HCT116 (cell line): ENCODE results near the gene COX11. TPM values are rescaled to one million over a fixed set of nuclear protein-coding genes. Genes with fewer than 3 reads are reported as not detected.

ENCODE experiments used
- ATAC-seq: fragments of 200-7000 bp; cut with Tn5 transposase; 2 replicates; pipeline ENCODE4 v1.9.1; 2020; ENCODE audit warnings: mild to moderate bottlenecking, moderate library complexity
- BruUV-seq: library from RNA; stranded (reverse); fragments of 400-500 nt; replicated peaks from 2 replicates; lab custom pipeline; 2021; lab: Mats Ljungman, UMichigan
- CTCF ChIA-PET: fragments of 300-600 bp; sonication (Branson Sonifier 250); formaldehyde crosslinking; loops from one replicate; lab custom pipeline; 2021; ENCODE audit warnings: antibody characterized with exemption; lab: Charles Lee
- POLR2A ChIA-PET: fragments of 300-600, 350-600 bp; sonication (Branson Sonifier 250); formaldehyde crosslinking; loops from one replicate; lab custom pipeline; 2021; ENCODE audit warnings: antibody characterized with exemption; lab: Charles Lee
- RAD21 ChIA-PET, 2 experiments: fragments of 300-600 bp; sonication (Branson Sonifier 250); formaldehyde crosslinking; loops; one replicate each; lab custom pipeline; 2023; ENCODE audit warnings: low total read pairs in 2 of 2; ENCODE audit not compliant: uncharacterized antibody in 2 of 2, unreplicated experiment in 2 of 2, low non-redundant PET in 1 of 2; lab: Charles Lee
- DNase-seq: peaks from one replicate; pipeline ENCODE4 v3.0.0-alpha.2; 2010; ENCODE audit warnings: low read depth, low spot score
- H2AFZ ChIP-seq: fragments of 200-600 bp; shearing (Covaris generic), sonication (generic); 2 replicates; pipeline ENCODE4 v1.6.1; 2017; ENCODE audit warnings: low read depth, mixed run types, mixed read lengths, antibody characterized with exemption, low read length; ENCODE audit not compliant: poor library complexity, severe bottlenecking
- H3K27ac ChIP-seq: 2 replicates; pipeline ENCODE4 v1.5.1; 2012; ENCODE audit warnings: low read depth, low read length
- H3K27me3 ChIP-seq: fragments of 200-600 bp; sonication (generic); 2 replicates; pipeline ENCODE4 v1.6.1; 2016; ENCODE audit warnings: mixed run types, low read length, mixed read lengths; ENCODE audit not compliant: insufficient read depth
- H3K36me3 ChIP-seq, 2 experiments: fragments of 200-500 bp in 1 of 2; fragments of 200-600 bp in 1 of 2; sonication (Bioruptor generic) in 1 of 2; sonication (generic) in 1 of 2; 2 replicates each; pipeline versions ENCODE4 v1.5.1 to v1.6.1; 2014 to 2016; ENCODE audit warnings: low read length in 2 of 2, inconsistent platforms in 1 of 2, mixed read lengths in 1 of 2, mixed run types in 1 of 2; ENCODE audit not compliant: insufficient read depth in 2 of 2, control insufficient read depth in 1 of 2
- H3K4me1 ChIP-seq, 2 experiments: fragments of 200-600 bp in 1 of 2; sonication (generic) in 1 of 2; 2 replicates each; pipeline versions ENCODE4 v1.5.1 to v1.6.1; 2012 to 2017; ENCODE audit warnings: low read length in 2 of 2, inconsistent platforms in 1 of 2, mild to moderate bottlenecking in 1 of 2, mixed read lengths in 1 of 2, mixed run types in 1 of 2, moderate library complexity in 1 of 2; ENCODE audit not compliant: insufficient read depth in 2 of 2, control insufficient read depth in 1 of 2
- H3K4me2 ChIP-seq: fragments of 200-600 bp; sonication (generic); 2 replicates; pipeline ENCODE4 v1.6.1; 2017; ENCODE audit warnings: mixed run types, low read length, mixed read lengths
- H3K4me3 ChIP-seq, 2 experiments: fragments of 200-600 bp in 1 of 2; sonication (generic) in 1 of 2; replicated peaks in 1 of 2; 2 replicates each; pipeline ENCODE4 v1.5.1; 2011 to 2016; ENCODE audit warnings: low read length in 2 of 2, control low read depth in 1 of 2, low read depth in 1 of 2, mild to moderate bottlenecking in 1 of 2, mixed read lengths in 1 of 2, mixed run types in 1 of 2
- H3K79me2 ChIP-seq: fragments of 200-600 bp; sonication (generic); 2 replicates; pipeline ENCODE4 v1.6.1; 2017; ENCODE audit warnings: mild to moderate bottlenecking, mixed run types, low read length, moderate library complexity, mixed read lengths; ENCODE audit not compliant: insufficient read depth
- H3K9ac ChIP-seq: fragments of 200-600 bp; sonication (generic); 2 replicates; pipeline ENCODE4 v1.6.1; 2016; ENCODE audit warnings: low read length, mixed read lengths
- H3K9me2 ChIP-seq: fragments of 200-600 bp; sonication (generic), shearing (Covaris generic); 2 replicates; pipeline ENCODE4 v1.6.1; 2017; ENCODE audit warnings: mixed run types, mild to moderate bottlenecking, moderate library complexity; ENCODE audit not compliant: insufficient read depth
- H3K9me3 ChIP-seq, 2 experiments: fragments of 200-500 bp in 1 of 2; fragments of 200-600 bp in 1 of 2; sonication (Bioruptor generic) in 1 of 2; sonication (generic) in 1 of 2; 2 replicates each; pipeline ENCODE4 v1.6.1; 2014 to 2017; ENCODE audit warnings: low read length in 2 of 2, mixed read lengths in 2 of 2, inconsistent platforms in 1 of 2, low read depth in 1 of 2, mild to moderate bottlenecking in 1 of 2, mixed run types in 1 of 2, moderate library complexity in 1 of 2; ENCODE audit not compliant: control insufficient read depth in 1 of 2, insufficient read depth in 1 of 2
- H4K20me1 ChIP-seq: fragments of 200-600 bp; sonication (generic), shearing (Covaris generic); 2 replicates; pipeline ENCODE4 v1.6.1; 2017; ENCODE audit warnings: mixed run types, mild to moderate bottlenecking, moderate library complexity; ENCODE audit not compliant: insufficient read depth
- CBX3 ChIP-seq: IDR thresholded peaks from 2 replicates; pipeline ENCODE4 v1.6.1; 2012; ENCODE audit warnings: low read depth
- CEBPB ChIP-seq: IDR thresholded peaks from 2 replicates; pipeline ENCODE4 v1.6.1; 2012; ENCODE audit warnings: low read depth
- EZH2phosphoT487 ChIP-seq: fragments of 200-600 bp; IDR thresholded peaks from 2 replicates; pipeline ENCODE4 v1.6.1; 2018; ENCODE audit warnings: antibody characterized with exemption, borderline replicate concordance
- FOSL1 ChIP-seq: IDR thresholded peaks from 2 replicates; pipeline ENCODE4 v1.6.1; 2012; ENCODE audit warnings: low read depth
- JUND ChIP-seq: IDR thresholded peaks from 2 replicates; pipeline ENCODE4 v1.6.1; 2012
- POLR2A ChIP-seq: IDR thresholded peaks from 2 replicates; pipeline ENCODE4 v1.7.0; 2011; ENCODE audit warnings: borderline replicate concordance; ENCODE audit not compliant: insufficient read depth, insufficient read length; ENCODE audit errors: extremely low read depth
- POLR2AphosphoS5 ChIP-seq: IDR thresholded peaks from 2 replicates; pipeline ENCODE4 v1.6.1; 2011; ENCODE audit warnings: mild to moderate bottlenecking, low read depth, low read length, moderate library complexity
- RAD21 ChIP-seq: IDR thresholded peaks from 2 replicates; pipeline ENCODE4 v1.6.1; 2012; ENCODE audit warnings: low read depth, mild to moderate bottlenecking
- SP1 ChIP-seq: IDR thresholded peaks from 2 replicates; pipeline ENCODE4 v1.6.1; 2012; ENCODE audit warnings: low read depth
- SRF ChIP-seq: IDR thresholded peaks from 2 replicates; pipeline ENCODE4 v1.6.1; 2012; ENCODE audit warnings: low read depth
- YY1 ChIP-seq: IDR thresholded peaks from 2 replicates; pipeline ENCODE4 v1.6.1; 2011; ENCODE audit warnings: low read length, low read depth, moderate library complexity, mild to moderate bottlenecking; ENCODE audit not compliant: insufficient replicate concordance; ENCODE audit errors: extremely low read depth
- ZFX ChIP-seq: fragments of 450-650 bp; IDR thresholded peaks from 2 replicates; pipeline ENCODE4 v1.6.1; 2017
- ZNF274 ChIP-seq: fragments of 200-500 bp; sonication (Bioruptor generic); IDR thresholded peaks from 2 replicates; pipeline ENCODE4 v1.6.1; 2014; ENCODE audit warnings: mild to moderate bottlenecking, low read depth, low read length, inconsistent platforms
- intact Hi-C: fragments of 100-400 bp; cut with micrococcal nuclease; formaldehyde crosslinking; loops from 2 replicates; pipeline ENCODE4 v1.10.0; 2022
- total RNA-seq: library from RNA; stranded (reverse); gene quantifications from one replicate; pipeline ENCODE4 v1.2.1, GENCODE V29; 2021; ENCODE audit not compliant: unreplicated experiment
- TF ChIP-seq, protein P1 (sequence below), 3 experiments: fragments of 200-600 bp in 1 of 3; sonication (generic) in 1 of 3; IDR thresholded peaks in 2 of 3; conservative IDR thresholded peaks in 1 of 3; 2 replicates each; pipeline ENCODE4 v1.5.1; 2012 to 2017; ENCODE audit warnings: low read depth in 2 of 3, low read length in 2 of 3, antibody characterized with exemption in 1 of 3, borderline replicate concordance in 1 of 3, control low read depth in 1 of 3, mild to moderate bottlenecking in 1 of 3, mixed read lengths in 1 of 3, mixed run types in 1 of 3, moderate library complexity in 1 of 3; ENCODE audit not compliant: insufficient read depth in 1 of 3
- TF ChIP-seq, protein P2 (sequence below): IDR thresholded peaks from 2 replicates; pipeline ENCODE4 v1.6.1; 2012
- TF ChIP-seq, protein P3 (sequence below): IDR thresholded peaks from 2 replicates; pipeline ENCODE4 v1.6.1; 2011; ENCODE audit warnings: mild to moderate bottlenecking, low read length, moderate library complexity; ENCODE audit not compliant: insufficient replicate concordance; ENCODE audit errors: extremely low read depth
- TF ChIP-seq, protein P4 (sequence below): IDR thresholded peaks from 2 replicates; pipeline ENCODE4 v1.6.1; 2012

Gene COX11
- total RNA-seq, 1 experiment from 2014 or later = 62.9 TPM

DNA sequence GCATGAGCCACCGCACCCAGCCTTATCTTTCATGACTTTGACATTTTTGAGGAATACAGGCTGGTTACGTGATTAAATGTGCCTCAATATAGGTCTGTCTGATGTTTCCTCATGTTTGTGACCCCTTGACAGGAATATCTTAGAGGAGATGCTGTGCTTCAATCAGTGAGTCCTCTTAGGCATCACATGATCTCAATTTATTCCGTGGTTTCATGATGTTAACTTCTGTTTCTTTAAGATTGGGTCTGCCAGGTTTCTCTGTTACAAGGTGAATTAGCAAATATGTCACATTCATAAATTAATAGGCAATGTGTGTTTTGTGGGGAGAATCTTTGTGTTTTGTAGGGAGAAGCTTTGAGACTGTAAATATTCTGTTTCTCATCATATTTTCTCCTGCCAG is 3.4 kb upstream of the COX11 start:
- no peak overlapping the region for H3K27ac ChIP-seq
- RAD21 ChIA-PET = no interaction called here
- no peak overlapping the region for H3K4me3 ChIP-seq
- POLR2A ChIA-PET = no interaction called here
- no peaks in the 10 kb centered on the region for H3K27me3 ChIP-seq
- H2AFZ ChIP-seq = no peak overlapping the region
- intact Hi-C loops = no loop called here
- no peaks in the 10 kb centered on the region for H3K9me2 ChIP-seq
- H3K9ac ChIP-seq = no peak overlapping the region
- TF ChIP-seq EZH2phosphoT487 (no peak), YY1 (no peak), RAD21 (no peak), POLR2AphosphoS5 (no peak), SRF (no peak), CEBPB (no peak), JUND (no peak), ZFX (no peak), CBX3 (no peak), FOSL1 (no peak), POLR2A (no peak), SP1 (no peak), ZNF274 (no peak)
- TF ChIP-seq, protein P1, sequence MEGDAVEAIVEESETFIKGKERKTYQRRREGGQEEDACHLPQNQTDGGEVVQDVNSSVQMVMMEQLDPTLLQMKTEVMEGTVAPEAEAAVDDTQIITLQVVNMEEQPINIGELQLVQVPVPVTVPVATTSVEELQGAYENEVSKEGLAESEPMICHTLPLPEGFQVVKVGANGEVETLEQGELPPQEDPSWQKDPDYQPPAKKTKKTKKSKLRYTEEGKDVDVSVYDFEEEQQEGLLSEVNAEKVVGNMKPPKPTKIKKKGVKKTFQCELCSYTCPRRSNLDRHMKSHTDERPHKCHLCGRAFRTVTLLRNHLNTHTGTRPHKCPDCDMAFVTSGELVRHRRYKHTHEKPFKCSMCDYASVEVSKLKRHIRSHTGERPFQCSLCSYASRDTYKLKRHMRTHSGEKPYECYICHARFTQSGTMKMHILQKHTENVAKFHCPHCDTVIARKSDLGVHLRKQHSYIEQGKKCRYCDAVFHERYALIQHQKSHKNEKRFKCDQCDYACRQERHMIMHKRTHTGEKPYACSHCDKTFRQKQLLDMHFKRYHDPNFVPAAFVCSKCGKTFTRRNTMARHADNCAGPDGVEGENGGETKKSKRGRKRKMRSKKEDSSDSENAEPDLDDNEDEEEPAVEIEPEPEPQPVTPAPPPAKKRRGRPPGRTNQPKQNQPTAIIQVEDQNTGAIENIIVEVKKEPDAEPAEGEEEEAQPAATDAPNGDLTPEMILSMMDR (IDR thresholded peaks at IDR 0.05 in 2 of 3, conservative IDR thresholded peaks at IDR 0.05 in 1 of 3; ENCODE audit: borderline replicate concordance in 1 of 3, insufficient read depth in 1 of 3, low read depth in 2 of 3, low read length in 2 of 3) = no peak
- TF ChIP-seq, protein P2, sequence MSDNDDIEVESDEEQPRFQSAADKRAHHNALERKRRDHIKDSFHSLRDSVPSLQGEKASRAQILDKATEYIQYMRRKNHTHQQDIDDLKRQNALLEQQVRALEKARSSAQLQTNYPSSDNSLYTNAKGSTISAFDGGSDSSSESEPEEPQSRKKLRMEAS = no peak
- TF ChIP-seq, protein P3, sequence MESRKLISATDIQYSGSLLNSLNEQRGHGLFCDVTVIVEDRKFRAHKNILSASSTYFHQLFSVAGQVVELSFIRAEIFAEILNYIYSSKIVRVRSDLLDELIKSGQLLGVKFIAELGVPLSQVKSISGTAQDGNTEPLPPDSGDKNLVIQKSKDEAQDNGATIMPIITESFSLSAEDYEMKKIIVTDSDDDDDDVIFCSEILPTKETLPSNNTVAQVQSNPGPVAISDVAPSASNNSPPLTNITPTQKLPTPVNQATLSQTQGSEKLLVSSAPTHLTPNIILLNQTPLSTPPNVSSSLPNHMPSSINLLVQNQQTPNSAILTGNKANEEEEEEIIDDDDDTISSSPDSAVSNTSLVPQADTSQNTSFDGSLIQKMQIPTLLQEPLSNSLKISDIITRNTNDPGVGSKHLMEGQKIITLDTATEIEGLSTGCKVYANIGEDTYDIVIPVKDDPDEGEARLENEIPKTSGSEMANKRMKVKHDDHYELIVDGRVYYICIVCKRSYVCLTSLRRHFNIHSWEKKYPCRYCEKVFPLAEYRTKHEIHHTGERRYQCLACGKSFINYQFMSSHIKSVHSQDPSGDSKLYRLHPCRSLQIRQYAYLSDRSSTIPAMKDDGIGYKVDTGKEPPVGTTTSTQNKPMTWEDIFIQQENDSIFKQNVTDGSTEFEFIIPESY = no peak
- TF ChIP-seq, protein P4, sequence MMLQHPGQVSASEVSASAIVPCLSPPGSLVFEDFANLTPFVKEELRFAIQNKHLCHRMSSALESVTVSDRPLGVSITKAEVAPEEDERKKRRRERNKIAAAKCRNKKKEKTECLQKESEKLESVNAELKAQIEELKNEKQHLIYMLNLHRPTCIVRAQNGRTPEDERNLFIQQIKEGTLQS = no peak
- CTCF ChIA-PET = no interaction called here
- no peak overlapping the region for H3K4me2 ChIP-seq
- no peak for ATAC-seq
- no peaks in the 10 kb centered on the region for H3K36me3 ChIP-seq
- BruUV-seq = no TSS peak
- peaks cover 49% of the 10 kb centered on the region for H3K79me2 ChIP-seq
- no peaks in the 10 kb centered on the region for H4K20me1 ChIP-seq
- DNase-seq = no peak
- peaks cover 3 to 16% of the 10 kb centered on the region in 2 experiments; a peak in 3 of 4 replicates for H3K4me1 ChIP-seq
- H3K9me3 ChIP-seq = no peaks in the 10 kb centered on the region
